Mesendoderm (in vitro differentiated cells): ENCODE data around the gene HSPB7.
"Not testable (repeated sequence)": the region's sequence is repeated elsewhere in the genome, so short reads cannot be mapped to it uniquely, and the experiment has no call there.

ENCODE experiments used
- DNase-seq: peaks from one replicate; pipeline ENCODE4 v3.0.0; 2013
- H2AK5ac ChIP-seq: 2 replicates; pipeline ENCODE4 v1.6.1; 2013; ENCODE audit warnings: low read length, inconsistent platforms
- H2BK120ac ChIP-seq: 2 replicates; pipeline ENCODE4 v1.6.1; 2013; ENCODE audit warnings: low read depth, mild to moderate bottlenecking, low read length, moderate library complexity, mixed read lengths
- H2BK15ac ChIP-seq: replicated peaks from 2 replicates; pipeline ENCODE4 v1.6.1; 2013; ENCODE audit warnings: low read depth, mild to moderate bottlenecking, moderate library complexity
- H2BK5ac ChIP-seq: 2 replicates; pipeline ENCODE4 v1.6.1; 2013; ENCODE audit warnings: low read length, inconsistent platforms
- H3K18ac ChIP-seq: 2 replicates; pipeline ENCODE4 v1.6.1; 2013; ENCODE audit warnings: mild to moderate bottlenecking, low read length, mixed read lengths
- H3K23ac ChIP-seq: one replicate; pipeline ENCODE4 v1.6.1; 2013; ENCODE audit warnings: low read length
- H3K27ac ChIP-seq: 2 replicates; pipeline ENCODE4 v1.5.1; 2013; ENCODE audit warnings: low read depth, mild to moderate bottlenecking, inconsistent platforms, low read length, moderate library complexity
- H3K27me3 ChIP-seq: 2 replicates; pipeline ENCODE4 v1.6.1; 2013; ENCODE audit warnings: low read length, control low read depth, mild to moderate bottlenecking, inconsistent platforms; ENCODE audit not compliant: insufficient read depth, poor library complexity
- H3K36me3 ChIP-seq: 2 replicates; pipeline ENCODE4 v1.6.1; 2013; ENCODE audit warnings: low read length, inconsistent platforms; ENCODE audit not compliant: control insufficient read depth, insufficient read depth
- H3K4ac ChIP-seq: one replicate; pipeline ENCODE4 v1.6.1; 2013; ENCODE audit warnings: low read depth, mild to moderate bottlenecking, low read length, moderate library complexity
- H3K4me1 ChIP-seq: 2 replicates; pipeline ENCODE4 v1.6.1; 2013; ENCODE audit warnings: low read depth, low read length, inconsistent platforms; ENCODE audit not compliant: control insufficient read depth
- H3K4me2 ChIP-seq: 2 replicates; pipeline ENCODE4 v1.6.1; 2013; ENCODE audit warnings: low read length
- H3K4me3 ChIP-seq: 2 replicates; pipeline ENCODE4 v1.5.1; 2013; ENCODE audit warnings: mild to moderate bottlenecking, low read length
- H3K56ac ChIP-seq: one replicate; pipeline ENCODE4 v1.6.1; 2013; ENCODE audit warnings: low read length
- H3K79me1 ChIP-seq: 2 replicates; pipeline ENCODE4 v1.6.1; 2013; ENCODE audit warnings: low read length, inconsistent platforms
- H3K79me2 ChIP-seq: 2 replicates; pipeline ENCODE4 v1.6.1; 2013; ENCODE audit warnings: mild to moderate bottlenecking, low read length; ENCODE audit not compliant: control insufficient read depth, insufficient read depth
- H3K9ac ChIP-seq: 2 replicates; pipeline ENCODE4 v1.6.1; 2013; ENCODE audit warnings: low read length, inconsistent platforms
- H4K5ac ChIP-seq: one replicate; pipeline ENCODE4 v1.6.1; 2013; ENCODE audit warnings: low read length
- H4K8ac ChIP-seq: one replicate; pipeline ENCODE4 v1.6.1; 2013; ENCODE audit warnings: low read depth, mild to moderate bottlenecking, control low read depth, low read length, moderate library complexity
- WGBS: extraction: QIAGEN DNeasy Blood & Tissue Kit; methylation state at CpG from one replicate; pipeline ENCODE4 v1.1.7; 2013; ENCODE audit warnings: low lambda C conversion rate, missing lambda C conversion rate; ENCODE audit not compliant: insufficient coverage; ENCODE audit errors: extremely low coverage; 5-methylcytosine and 5-hydroxymethylcytosine counted together

Gene HSPB7

DNA sequence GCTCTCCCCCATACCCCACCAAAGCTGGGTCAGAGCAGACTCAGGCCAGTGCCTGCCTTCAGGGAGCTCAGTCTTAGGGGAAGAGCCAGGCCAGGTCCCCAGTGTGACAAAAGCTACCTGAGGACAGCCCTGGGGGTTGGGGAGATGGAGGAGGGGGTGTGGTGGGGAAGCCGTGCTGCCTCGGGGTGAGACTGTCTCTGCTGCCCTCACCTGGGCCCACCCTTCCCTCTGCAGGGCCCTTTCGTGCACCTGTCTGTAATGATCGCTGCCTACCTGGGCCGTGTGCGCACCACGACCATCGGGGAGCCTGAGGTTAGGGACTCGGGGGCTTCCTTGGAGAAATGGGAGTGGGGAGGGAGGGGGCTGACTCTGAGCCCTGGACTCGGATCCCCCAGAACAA, 8.5 kb upstream of the HSPB7 start:
- not testable (repeated sequence) for H2BK5ac ChIP-seq, H3K18ac ChIP-seq, H4K8ac ChIP-seq, H2BK15ac ChIP-seq, H3K27me3 ChIP-seq, H3K4me1 ChIP-seq, H4K5ac ChIP-seq, H3K4me3 ChIP-seq, H3K9ac ChIP-seq, H3K79me2 ChIP-seq, DNase-seq, H3K4me2 ChIP-seq, H3K27ac ChIP-seq, H2AK5ac ChIP-seq, H3K79me1 ChIP-seq, H3K36me3 ChIP-seq, H3K23ac ChIP-seq, H2BK120ac ChIP-seq, H3K4ac ChIP-seq
- no CpG with 5 or more reads among the region's 10 CpGs for WGBS
- peak overlapping the region; percentile 15 for H3K56ac ChIP-seq

- no peak for DNase-seq
- no peaks in the 10 kb centered on the region for H3K27me3 ChIP-seq
- no peak overlapping the region for H3K23ac ChIP-seq
- H3K79me1 ChIP-seq, result no peaks in the 10 kb centered on the region
- H3K4me1 ChIP-seq, result no peaks in the 10 kb centered on the region
- no CpG with 5 or more reads among the region's 7 CpGs for WGBS
- H3K79me2 ChIP-seq, result no peaks in the 10 kb centered on the region
- H2AK5ac ChIP-seq, result no peak overlapping the region
- no peak overlapping the region for H3K4me2 ChIP-seq
- no peak overlapping the region for H2BK120ac ChIP-seq
- no peak overlapping the region for H3K9ac ChIP-seq
- H3K4me3 ChIP-seq, result no peak overlapping the region
- H4K5ac ChIP-seq, result no peak overlapping the region
- H3K27ac ChIP-seq, result no peak overlapping the region
- no peak overlapping the region for H3K56ac ChIP-seq
- H3K4ac ChIP-seq, result no peak overlapping the region
- no peak overlapping the region for H2BK15ac ChIP-seq
- H3K18ac ChIP-seq, result no peak overlapping the region
- H3K36me3 ChIP-seq, result no peaks in the 10 kb centered on the region
- no peak overlapping the region for H4K8ac ChIP-seq
- no peak overlapping the region for H2BK5ac ChIP-seq
Measured at GRCh38 chr1:16023050-16023653, 5.3 kb upstream of the HSPB7 start.

DNA sequence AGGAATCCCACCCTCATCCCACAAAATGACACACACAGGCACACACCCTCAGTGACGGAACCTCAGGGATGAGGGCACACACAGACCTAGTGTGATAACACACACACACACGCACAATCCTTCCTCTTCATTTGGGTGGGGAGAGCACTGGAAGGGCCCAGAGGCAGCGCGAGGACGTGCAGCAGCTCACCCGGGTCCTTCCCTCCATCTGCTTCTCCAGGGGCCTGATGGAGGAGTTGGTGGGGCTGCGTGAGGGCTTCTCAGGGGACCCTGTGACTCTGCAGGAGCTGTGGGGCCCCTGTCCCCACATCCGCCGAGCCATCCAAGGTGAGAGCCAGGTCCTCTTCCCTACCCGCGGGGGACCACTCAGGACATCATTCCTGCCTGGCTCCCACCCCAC, 4.5 kb upstream of the HSPB7 start:
- Histone ChIP-seq H3K23ac (no peak overlapping the region), H3K4me1 (no peaks in the 10 kb centered on the region), H3K4me2 (no peak overlapping the region), H3K27ac (no peak overlapping the region), H3K79me1 (no peaks in the 10 kb centered on the region), H4K5ac (no peak overlapping the region), H3K4me3 (no peak overlapping the region), H3K56ac (no peak overlapping the region), H3K27me3 (no peaks in the 10 kb centered on the region), H2AK5ac (no peak overlapping the region), H4K8ac (no peak overlapping the region), H3K9ac (no peak overlapping the region), H2BK5ac (no peak overlapping the region), H3K18ac (no peak overlapping the region), H3K79me2 (no peaks in the 10 kb centered on the region), H3K36me3 (no peaks in the 10 kb centered on the region), H3K4ac (no peak overlapping the region), H2BK15ac (no peak overlapping the region), H2BK120ac (no peak overlapping the region)
- no peak for DNase-seq
- no CpG with 5 or more reads among the region's 11 CpGs for WGBS

DNA sequence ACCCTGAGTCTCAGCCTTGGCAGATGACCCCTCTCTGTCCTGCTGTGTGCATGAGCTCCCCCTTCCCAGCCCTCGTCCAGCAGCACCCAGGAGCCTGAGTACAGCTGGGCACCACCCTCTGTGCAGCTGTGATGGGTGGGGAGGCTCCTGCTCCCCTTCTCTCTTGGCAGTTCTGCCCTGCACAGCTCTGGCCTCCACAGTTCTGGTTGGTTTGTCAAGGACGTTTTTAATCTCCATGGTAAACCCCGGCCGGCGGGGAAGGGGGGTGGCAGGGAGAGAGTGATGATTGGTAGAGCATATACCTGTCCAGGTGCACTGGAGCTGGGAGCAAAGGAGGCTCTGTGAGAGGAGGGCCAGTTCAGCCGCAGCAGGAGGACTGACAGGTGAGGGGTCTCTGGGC, 3.8 kb upstream of the HSPB7 start, which contains the start of gene CLCNKA:
Gene CLCNKA (plus strand): TSS at position 356 of the 400 bp plus-strand sequence. CDS start 584 bp downstream, outside the sequence.
- Histone ChIP-seq H3K56ac (no peak within 1 kb of the TSS), H3K27me3 (no peaks in the 10 kb centered on the region), H3K4me1 (no peaks in the 10 kb centered on the region), H3K9ac (no peak within 1 kb of the TSS), H3K79me2 (no peaks in the 10 kb centered on the region), H3K23ac (no peak within 1 kb of the TSS), H2AK5ac (no peak within 1 kb of the TSS), H2BK120ac (no peak within 1 kb of the TSS), H3K4me3 (no peak within 1 kb of the TSS), H2BK15ac (no peak within 1 kb of the TSS), H3K79me1 (no peaks in the 10 kb centered on the region), H2BK5ac (no peak within 1 kb of the TSS), H3K4ac (no peak within 1 kb of the TSS), H3K18ac (no peak within 1 kb of the TSS), H4K5ac (no peak within 1 kb of the TSS), H3K4me2 (no peak within 1 kb of the TSS), H3K36me3 (no peaks in the 10 kb centered on the region), H3K27ac (no peak within 1 kb of the TSS), H4K8ac (no peak within 1 kb of the TSS)
- WGBS, result no CpG with 5 or more reads among the region's 6 CpGs
- no peak for DNase-seq

- H2BK5ac ChIP-seq, DNase-seq, H3K27ac ChIP-seq, H2BK15ac ChIP-seq, H3K18ac ChIP-seq, H3K79me1 ChIP-seq, H3K56ac ChIP-seq, H3K27me3 ChIP-seq, H3K4me1 ChIP-seq, H3K79me2 ChIP-seq, H3K23ac ChIP-seq, H2BK120ac ChIP-seq, H2AK5ac ChIP-seq, H3K4ac ChIP-seq, H3K9ac ChIP-seq, H4K8ac ChIP-seq, H4K5ac ChIP-seq, H3K4me3 ChIP-seq, H3K36me3 ChIP-seq, H3K4me2 ChIP-seq: not testable (repeated sequence)
- no CpG with 5 or more reads among the region's 9 CpGs for WGBS
Measured at GRCh38 chr1:16020878-16021277, 3.0 kb upstream of the HSPB7 start.

- Histone ChIP-seq H3K27me3 (no peaks in the 10 kb centered on the region), H2BK5ac (no peak overlapping the region), H3K9ac (no peak overlapping the region), H2BK15ac (no peak overlapping the region), H3K18ac (no peak overlapping the region), H3K4me2 (no peak overlapping the region), H4K5ac (no peak overlapping the region), H3K56ac (no peak overlapping the region), H2AK5ac (no peak overlapping the region), H3K4ac (no peak overlapping the region), H3K27ac (no peak overlapping the region), H3K4me3 (no peak overlapping the region), H3K36me3 (no peaks in the 10 kb centered on the region), H3K23ac (no peak overlapping the region), H3K4me1 (no peaks in the 10 kb centered on the region), H4K8ac (no peak overlapping the region), H3K79me2 (no peaks in the 10 kb centered on the region), H2BK120ac (no peak overlapping the region), H3K79me1 (no peaks in the 10 kb centered on the region)
- WGBS, result no CpG with 5 or more reads among the region's 6 CpGs
- no peak for DNase-seq
Measured at GRCh38 chr1:16020325-16020724, 2.5 kb upstream of the HSPB7 start.
